ENCODE results near the gene SNAI3.

Gene SNAI3

DNA sequence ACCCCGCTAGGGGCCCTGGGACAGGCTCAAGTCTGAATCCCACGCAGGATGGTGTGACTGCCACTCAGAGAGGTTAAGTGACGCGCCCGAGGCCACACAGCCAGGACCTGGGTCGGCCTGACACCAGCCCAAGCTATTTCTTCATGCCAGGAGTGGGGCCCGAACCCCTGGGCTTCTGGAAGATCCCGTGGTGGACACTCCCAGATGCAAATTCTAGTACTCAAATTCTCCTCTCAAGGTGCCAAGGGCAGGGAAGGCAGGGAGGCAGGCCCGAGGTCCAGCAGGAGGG lies 42.7 kb downstream of the SNAI3 start:
- DNase-seq (ENCODE audit: low read depth), result no peak
- TF ChIP-seq CTCF (IDR thresholded peaks at IDR 0.05; ENCODE audit: insufficient read depth, low read depth, low read length, missing control alignments), result no peak
- no peak overlapping the region for H3K4me3 ChIP-seq (ENCODE audit: low read length)

- DNase-seq (ENCODE audit: low read depth), result no peak
- no peak overlapping the region for H3K4me3 ChIP-seq (ENCODE audit: low read length)
- no peak for TF ChIP-seq CTCF (IDR thresholded peaks at IDR 0.05; ENCODE audit: insufficient read depth, low read depth, low read length, missing control alignments)
Observed at GRCh38 chr16:88642881-88643643, 43.2 kb downstream of the SNAI3 start.

GRCh38 chr16:88640498-88641247 lies 45.6 kb downstream of the SNAI3 start:
- no peak for DNase-seq (ENCODE audit: low read depth)
- H3K4me3 ChIP-seq (ENCODE audit: low read length), result no peak overlapping the region
- no peak for TF ChIP-seq CTCF (IDR thresholded peaks at IDR 0.05; ENCODE audit: insufficient read depth, low read depth, low read length, missing control alignments)

- H3K4me3 ChIP-seq (ENCODE audit: low read length), result no peak overlapping the region
- no peak for TF ChIP-seq CTCF (IDR thresholded peaks at IDR 0.05; ENCODE audit: insufficient read depth, low read depth, low read length, missing control alignments)
- DNase-seq (ENCODE audit: low read depth), result no peak
Observed at GRCh38 chr16:88640039-88640495, 46.2 kb downstream of the SNAI3 start.

DNA sequence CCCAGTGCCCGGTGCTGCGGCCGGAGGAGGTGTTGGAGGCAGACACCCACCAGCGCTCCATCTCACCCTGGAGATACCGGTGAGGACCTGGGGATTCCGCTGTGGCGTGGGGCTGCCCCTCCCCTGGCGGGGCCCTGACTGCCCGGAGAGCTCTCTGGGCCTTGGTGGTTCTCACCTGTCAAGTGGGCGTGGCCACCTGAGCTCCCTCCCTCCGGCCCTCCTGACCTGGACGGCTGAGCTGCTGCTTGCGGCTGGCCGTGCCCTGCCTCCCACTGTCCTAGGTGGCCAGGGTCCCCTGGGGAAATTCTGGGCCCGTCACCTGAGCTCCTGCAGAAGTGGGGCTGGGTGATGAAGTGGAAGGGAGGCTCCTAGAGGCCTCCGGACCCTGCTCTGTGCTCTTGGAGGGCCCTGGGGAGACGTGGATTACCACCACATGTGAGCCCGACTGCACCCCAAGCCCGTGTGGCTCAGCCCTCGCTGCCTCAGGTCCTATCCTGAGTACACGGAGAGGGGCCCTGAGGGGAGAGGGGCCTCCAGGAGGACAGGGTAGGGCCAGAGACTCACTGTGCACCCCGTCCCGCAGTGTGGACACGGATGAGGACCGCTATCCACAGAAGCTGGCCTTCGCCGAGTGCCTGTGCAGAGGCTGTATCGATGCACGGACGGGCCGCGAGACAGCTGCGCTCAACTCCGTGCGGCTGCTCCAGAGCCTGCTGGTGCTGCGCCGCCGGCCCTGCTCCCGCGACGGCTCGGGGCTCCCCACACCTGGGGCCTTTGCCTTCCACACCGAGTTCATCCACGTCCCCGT lies 46.9 kb downstream of the SNAI3 start:
- H3K4me3 ChIP-seq (ENCODE audit: low read length), result no peak overlapping the region
- no peak for DNase-seq (ENCODE audit: low read depth)
- no peak for TF ChIP-seq CTCF (IDR thresholded peaks at IDR 0.05; ENCODE audit: insufficient read depth, low read depth, low read length, missing control alignments)

- TF ChIP-seq CTCF (IDR thresholded peaks at IDR 0.05; ENCODE audit: insufficient read depth, low read depth, low read length, missing control alignments), result no peak
- DNase-seq (ENCODE audit: low read depth), result peak; percentile 30
- H3K4me3 ChIP-seq (ENCODE audit: low read length), result no peak within 1 kb of the TSS
Observed at GRCh38 chr16:88638323-88639230, 47.7 kb downstream of the SNAI3 start, which contains the start of gene IL17C. Gene IL17C, plus strand, starts transcription at chr16:88638572. Its CDS starts 70 bp downstream, at chr16:88638642.
